Duodenal mucosa (tissue), 2 donors: Measurements from ENCODE around the gene HNRNPC.
A peak's percentile ranks its signal among the peaks of the same experiment; 100 is the strongest.
"Not testable (repeated sequence)": the region's sequence is repeated elsewhere in the genome, so short reads cannot be mapped to it uniquely, and the experiment has no call there.

Experiments
- H3K27ac ChIP-seq: one replicate; pipeline ENCODE4 v1.7.0; 2013; ENCODE audit warnings: low read depth, low read length
- H3K27me3 ChIP-seq, 2 donors: one replicate each; pipeline ENCODE4 v1.7.0; 2013; ENCODE audit warnings: low read length in 2 of 2, control low read depth in 1 of 2; ENCODE audit not compliant: insufficient read depth in 2 of 2, control insufficient read depth in 1 of 2
- H3K36me3 ChIP-seq, 2 donors: one replicate each; pipeline ENCODE4 v1.7.0; 2013; ENCODE audit warnings: low read length in 2 of 2, control low read depth in 1 of 2; ENCODE audit not compliant: insufficient read depth in 2 of 2, control insufficient read depth in 1 of 2
- H3K4me1 ChIP-seq, 2 donors: one replicate each; pipeline ENCODE4 v1.7.0; 2013; ENCODE audit warnings: low read length in 2 of 2, control low read depth in 1 of 2; ENCODE audit not compliant: insufficient read depth in 2 of 2, control insufficient read depth in 1 of 2
- H3K4me3 ChIP-seq, 2 donors: one replicate each; pipeline ENCODE4 v1.7.0; 2013; ENCODE audit warnings: low read length in 2 of 2, low read depth in 1 of 2
- H3K9ac ChIP-seq, 2 donors: one replicate each; pipeline ENCODE4 v1.7.0; 2013; ENCODE audit warnings: low read length in 2 of 2, low read depth in 1 of 2
- H3K9me3 ChIP-seq, 2 donors: one replicate each; pipeline ENCODE4 v1.7.0; 2013; ENCODE audit warnings: low read length in 2 of 2, control low read depth in 1 of 2; ENCODE audit not compliant: control insufficient read depth in 1 of 2

Gene HNRNPC

DNA sequence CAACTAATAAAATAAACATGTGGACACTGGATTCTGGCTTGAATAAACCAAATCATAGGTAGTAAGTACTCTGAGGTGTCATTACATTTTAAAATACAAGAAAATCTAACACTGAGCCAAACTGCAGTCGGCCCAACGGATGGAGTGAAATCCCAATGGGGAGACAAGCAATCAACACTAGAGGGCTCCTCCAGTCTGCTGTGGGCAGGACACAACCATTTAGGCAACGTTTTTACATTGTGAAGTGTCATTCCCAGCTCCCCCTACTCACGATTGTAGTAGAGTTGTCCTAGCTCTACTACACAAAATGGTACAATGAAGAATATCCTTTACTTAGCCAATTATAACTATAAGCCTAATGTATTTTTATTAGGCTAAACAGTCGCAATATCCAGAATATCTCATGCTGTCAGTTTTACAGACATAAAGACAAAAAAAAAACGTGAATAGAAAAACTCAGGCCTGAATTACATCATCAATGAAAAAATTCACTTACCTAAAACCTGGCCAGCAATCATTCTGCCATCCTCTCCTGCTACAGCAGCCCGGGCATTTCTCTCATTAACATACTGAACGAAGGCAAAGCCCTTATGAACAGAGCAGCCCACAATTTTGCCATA lies 35.7 kb downstream of the HNRNPC start:
- Histone ChIP-seq H3K9ac (no peak overlapping the region), H3K4me1 (peaks cover 5 to 22% of the 10 kb centered on the region in 2 donors), H3K4me3 (no peak overlapping the region), H3K27ac (no peak overlapping the region), H3K27me3 (no peaks in the 10 kb centered on the region), H3K36me3 (peaks cover 30 to 68% of the 10 kb centered on the region in 2 donors), H3K9me3 (no peaks in the 10 kb centered on the region)

DNA sequence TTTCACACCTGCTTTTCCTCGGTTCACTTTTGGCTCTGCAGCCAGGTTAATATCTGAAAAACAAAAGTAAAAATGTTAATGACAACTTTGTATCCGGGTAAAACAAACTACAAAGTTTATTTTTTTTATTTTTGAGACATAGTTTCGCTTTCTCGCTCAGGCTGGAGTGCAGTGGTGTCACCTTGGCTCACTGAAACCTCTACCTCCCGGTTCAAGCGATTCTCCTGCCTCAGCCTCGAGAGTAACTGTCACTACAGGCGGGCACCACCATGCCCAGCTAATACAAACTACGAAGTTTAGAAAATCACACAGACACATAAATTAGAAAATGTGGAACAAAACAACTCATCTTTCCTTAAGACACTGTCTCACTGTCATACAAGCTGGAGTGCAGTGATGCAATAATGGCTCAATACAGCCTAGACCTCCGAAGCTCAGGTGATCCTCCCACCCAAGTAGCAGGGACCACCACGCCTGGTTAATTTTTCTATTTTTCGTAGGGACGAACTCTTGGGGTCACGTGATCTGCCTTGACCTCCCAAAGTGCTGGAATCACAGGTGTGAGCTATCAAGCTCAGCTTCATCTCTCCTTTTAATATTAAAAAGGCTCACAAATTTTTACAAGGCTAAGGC lies 38.1 kb downstream of the HNRNPC start:
- Histone ChIP-seq H3K4me1 (peaks cover 0 to 22% of the 10 kb centered on the region in 2 donors), H3K9me3 (no peaks in the 10 kb centered on the region), H3K9ac (no peak overlapping the region), H3K27me3 (no peaks in the 10 kb centered on the region), H3K27ac (no peak overlapping the region), H3K4me3 (no peak overlapping the region), H3K36me3 (peaks cover 45 to 79% of the 10 kb centered on the region in 2 donors)

GRCh38 chr14:21229821-21230220 lies 39.4 kb downstream of the HNRNPC start:
- Histone ChIP-seq H3K9me3 (no peaks in the 10 kb centered on the region), H3K4me3 (no peak overlapping the region), H3K27ac (no peak overlapping the region), H3K36me3 (peaks cover 47 to 88% of the 10 kb centered on the region in 2 donors), H3K4me1 (peaks cover 0 to 16% of the 10 kb centered on the region in 2 donors), H3K9ac (no peak overlapping the region), H3K27me3 (no peaks in the 10 kb centered on the region)

DNA sequence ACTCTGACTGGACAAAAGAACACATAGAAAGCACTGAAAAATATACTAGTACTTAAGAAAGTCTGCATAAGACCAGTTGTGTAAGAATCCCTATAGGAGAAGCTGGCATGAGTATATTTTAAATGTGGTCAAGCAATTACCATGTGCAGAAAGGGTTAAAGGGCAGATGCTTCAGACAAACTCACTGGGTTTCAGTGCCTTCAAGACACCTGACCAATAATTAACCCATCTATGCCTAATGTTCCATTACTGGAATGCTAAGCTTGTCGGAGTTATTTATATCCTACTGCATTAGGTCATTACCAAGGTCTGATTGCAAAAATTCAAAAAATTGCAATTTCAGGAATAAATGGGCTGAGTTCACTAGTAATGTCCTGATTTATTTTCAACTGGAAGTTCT lies 41.3 kb downstream of the HNRNPC start:
- Histone ChIP-seq H3K27ac (no peak overlapping the region), H3K4me1 (peaks cover 0 to 4% of the 10 kb centered on the region in 2 donors), H3K36me3 (peaks cover 53 to 95% of the 10 kb centered on the region in 2 donors), H3K4me3 (no peak overlapping the region), H3K9me3 (no peaks in the 10 kb centered on the region), H3K27me3 (no peaks in the 10 kb centered on the region), H3K9ac (no peak overlapping the region)

DNA sequence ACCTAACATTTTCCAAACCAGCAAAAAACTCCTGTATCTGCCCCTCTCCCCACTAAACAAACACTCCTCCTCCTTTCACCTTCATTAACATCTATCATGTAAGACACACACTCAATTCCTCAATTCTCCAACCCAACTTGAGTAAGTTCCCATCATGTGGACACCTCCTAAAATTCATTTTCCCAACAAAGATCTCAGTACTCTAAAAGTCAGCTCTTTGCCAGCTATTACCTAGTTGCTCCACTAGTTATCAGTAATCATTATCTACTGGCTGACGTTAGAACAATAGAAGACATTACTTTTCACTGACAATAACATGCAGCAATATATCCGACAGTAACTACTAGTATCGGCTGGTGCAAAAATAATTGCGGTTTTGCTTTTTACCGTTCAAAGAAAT lies 42.1 kb downstream of the HNRNPC start:
- Histone ChIP-seq H3K9ac (no peak overlapping the region), H3K4me1 (no peaks in the 10 kb centered on the region), H3K36me3 (peaks cover 53 to 95% of the 10 kb centered on the region in 2 donors), H3K9me3 (no peaks in the 10 kb centered on the region), H3K27me3 (no peaks in the 10 kb centered on the region), H3K4me3 (no peak overlapping the region), H3K27ac (no peak overlapping the region)

DNA sequence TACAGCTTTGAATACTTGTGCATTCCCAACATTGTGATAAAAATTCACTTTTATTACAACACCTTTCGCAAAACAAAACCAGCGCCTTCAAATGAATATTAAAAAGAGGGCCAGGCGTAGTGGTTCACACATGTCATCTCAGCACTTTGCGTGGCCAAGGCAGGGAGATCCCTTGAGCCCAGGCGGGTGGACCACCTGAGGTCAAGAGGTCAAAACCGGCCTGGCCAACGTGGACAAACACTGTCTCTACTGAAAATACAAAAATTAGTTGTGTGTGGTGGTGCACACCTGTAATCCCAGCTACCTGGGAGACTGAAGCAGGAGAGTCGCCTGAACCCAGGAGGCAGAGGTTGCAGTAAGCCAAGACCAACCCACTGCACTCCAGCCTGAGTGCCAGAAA lies 42.8 kb downstream of the HNRNPC start:
- no peaks in the 10 kb centered on the region for H3K9me3 ChIP-seq
- H3K27ac ChIP-seq = no peak overlapping the region
- H3K27me3 ChIP-seq = no peaks in the 10 kb centered on the region
- no peak overlapping the region for H3K4me3 ChIP-seq
- H3K4me1 ChIP-seq = no peaks in the 10 kb centered on the region
- no peak overlapping the region for H3K9ac ChIP-seq
- peaks cover 54 to 94% of the 10 kb centered on the region in 2 donors for H3K36me3 ChIP-seq

DNA sequence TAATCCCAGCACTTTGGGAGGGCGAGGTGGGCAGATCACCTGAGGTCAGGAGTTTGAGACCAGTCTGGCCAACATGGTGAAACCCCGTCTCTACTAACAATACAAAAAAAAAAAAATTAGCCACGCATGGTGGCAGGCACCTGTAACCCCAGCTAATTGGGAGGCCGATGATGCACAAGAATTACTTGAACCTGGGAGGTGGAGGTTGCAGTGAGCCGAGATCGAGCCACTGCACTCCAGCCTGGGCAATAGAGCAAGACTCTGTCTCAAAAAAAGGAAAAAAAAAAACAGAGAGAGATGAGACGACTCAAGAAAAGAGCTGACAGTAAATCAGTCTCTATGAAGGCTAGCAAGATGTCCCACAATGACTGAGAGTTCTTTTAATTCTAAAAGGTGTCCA lies 44.1 kb downstream of the HNRNPC start:
- H3K27ac ChIP-seq, H3K4me3 ChIP-seq, H3K27me3 ChIP-seq, H3K9ac ChIP-seq, H3K9me3 ChIP-seq, H3K4me1 ChIP-seq: not testable (repeated sequence)
- H3K36me3 ChIP-seq = peaks cover 49 to 94% of the 10 kb centered on the region in 2 donors

- Histone ChIP-seq H3K27ac (no peak overlapping the region), H3K4me3 (no peak overlapping the region), H3K27me3 (no peaks in the 10 kb centered on the region), H3K9ac (no peak overlapping the region), H3K36me3 (peaks cover 42 to 94% of the 10 kb centered on the region in 2 donors), H3K4me1 (peaks cover 3 to 5% of the 10 kb centered on the region in 2 donors), H3K9me3 (no peaks in the 10 kb centered on the region)
Observed at GRCh38 chr14:21220874-21221477, 48.3 kb downstream of the HNRNPC start.

DNA sequence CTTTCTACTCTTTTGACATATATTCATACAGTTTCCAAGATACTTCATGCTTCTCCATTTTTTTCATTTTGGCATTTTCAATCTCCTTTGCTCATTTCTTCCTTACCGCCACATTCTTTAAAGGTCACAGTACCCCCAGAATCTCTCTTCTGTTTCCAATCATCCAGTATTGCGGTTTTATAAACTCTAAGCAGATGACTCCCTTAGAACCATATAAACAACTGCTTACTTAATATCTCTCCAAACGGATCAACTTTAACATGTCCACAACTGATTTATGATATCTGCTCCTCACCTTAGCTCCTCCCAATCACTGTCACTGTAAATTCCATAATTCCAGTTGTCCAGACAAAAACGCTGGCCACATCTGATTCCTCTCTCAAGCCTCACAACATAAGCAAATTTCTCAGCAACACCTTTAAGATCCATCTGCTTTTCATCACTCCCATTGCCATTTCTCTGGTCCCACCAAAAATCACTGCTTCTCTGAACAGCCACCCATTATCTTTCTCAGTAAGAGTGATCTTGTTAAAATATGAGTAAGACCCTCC lies 49.6 kb downstream of the HNRNPC start:
- Histone ChIP-seq H3K27ac (no peak overlapping the region), H3K36me3 (peaks cover 38 to 94% of the 10 kb centered on the region in 2 donors)

GRCh38 chr14:21219120-21219519 lies 50.1 kb downstream of the HNRNPC start:
- peaks cover 3 to 5% of the 10 kb centered on the region in 2 donors for H3K4me1 ChIP-seq

More for the DNA sequence above, 49.6 kb downstream of the HNRNPC start:
- Histone ChIP-seq H3K4me1 (peaks cover 3 to 5% of the 10 kb centered on the region in 2 donors), H3K4me3 (no peak overlapping the region), H3K9ac (peak overlapping the region in 1 of 2 donors; percentile 0), H3K9me3 (no peaks in the 10 kb centered on the region), H3K27me3 (no peaks in the 10 kb centered on the region)

More at GRCh38 chr14:21219120-21219519, 50.1 kb downstream of the HNRNPC start:
- Histone ChIP-seq H3K9ac (no peak overlapping the region), H3K9me3 (no peaks in the 10 kb centered on the region), H3K4me3 (no peak overlapping the region), H3K27me3 (no peaks in the 10 kb centered on the region), H3K27ac (no peak overlapping the region), H3K36me3 (peaks cover 38 to 94% of the 10 kb centered on the region in 2 donors)
